ENCODE results near the gene CEBPZOS.
"Not testable (repeated sequence)": the region's sequence is repeated elsewhere in the genome, so short reads cannot be mapped to it uniquely, and the experiment has no call there.

The CEBPZOS gene

GRCh38 chr2:37211939-37212338, 15.6 kb downstream of the CEBPZOS start:
- POLR2A ChIA-PET (ENCODE audit: low non-redundant PET) = no interaction called here
- CTCF ChIA-PET = interaction anchor here (0.6 kb wide), 2 partner anchors 60 to 679 kb away, joined by 4 read pairs; no protein-coding TSS in a partner anchor
- TF ChIP-seq, protein P1, sequence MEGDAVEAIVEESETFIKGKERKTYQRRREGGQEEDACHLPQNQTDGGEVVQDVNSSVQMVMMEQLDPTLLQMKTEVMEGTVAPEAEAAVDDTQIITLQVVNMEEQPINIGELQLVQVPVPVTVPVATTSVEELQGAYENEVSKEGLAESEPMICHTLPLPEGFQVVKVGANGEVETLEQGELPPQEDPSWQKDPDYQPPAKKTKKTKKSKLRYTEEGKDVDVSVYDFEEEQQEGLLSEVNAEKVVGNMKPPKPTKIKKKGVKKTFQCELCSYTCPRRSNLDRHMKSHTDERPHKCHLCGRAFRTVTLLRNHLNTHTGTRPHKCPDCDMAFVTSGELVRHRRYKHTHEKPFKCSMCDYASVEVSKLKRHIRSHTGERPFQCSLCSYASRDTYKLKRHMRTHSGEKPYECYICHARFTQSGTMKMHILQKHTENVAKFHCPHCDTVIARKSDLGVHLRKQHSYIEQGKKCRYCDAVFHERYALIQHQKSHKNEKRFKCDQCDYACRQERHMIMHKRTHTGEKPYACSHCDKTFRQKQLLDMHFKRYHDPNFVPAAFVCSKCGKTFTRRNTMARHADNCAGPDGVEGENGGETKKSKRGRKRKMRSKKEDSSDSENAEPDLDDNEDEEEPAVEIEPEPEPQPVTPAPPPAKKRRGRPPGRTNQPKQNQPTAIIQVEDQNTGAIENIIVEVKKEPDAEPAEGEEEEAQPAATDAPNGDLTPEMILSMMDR (conservative IDR thresholded peaks at IDR 0.05; ENCODE audit: low read depth) = no peak
- no peak for DNase-seq (ENCODE audit: low spot score)
- H3K27ac ChIP-seq = no peak overlapping the region

DNA sequence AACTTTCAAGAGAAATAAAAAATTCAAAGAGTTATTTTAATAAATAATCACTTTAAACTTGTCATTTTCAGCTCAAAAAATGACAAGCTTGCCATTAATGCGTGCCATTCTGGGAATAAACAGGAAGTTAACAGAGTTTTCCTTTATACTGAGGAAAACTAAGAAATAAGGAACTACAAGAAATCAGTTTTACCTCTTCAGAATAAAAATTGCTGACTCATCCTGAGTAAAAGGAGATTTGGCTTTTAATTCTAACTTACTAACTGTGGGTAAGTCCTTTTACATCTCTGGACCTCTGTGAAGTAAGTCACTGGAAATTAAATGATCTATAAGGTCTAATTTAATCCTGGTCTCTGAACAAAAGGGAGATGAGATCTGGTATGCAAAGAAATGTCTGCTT, 19.0 kb downstream of the CEBPZOS start:
- no peak overlapping the region for H3K27ac ChIP-seq
- TF ChIP-seq, protein P1 (conservative IDR thresholded peaks at IDR 0.05; ENCODE audit: low read depth) = no peak
- ChIA-PET POLR2A (ENCODE audit: low non-redundant PET) (no interaction called here), CTCF (no interaction called here)
- DNase-seq (ENCODE audit: low spot score) = no peak

GRCh38 chr2:37219046-37219445, 22.8 kb downstream of the CEBPZOS start:
- peak; percentile 41 for DNase-seq (ENCODE audit: low spot score)
- no peak overlapping the region for H3K27ac ChIP-seq
- TF ChIP-seq, protein P1 (conservative IDR thresholded peaks at IDR 0.05; ENCODE audit: low read depth) = no peak
- POLR2A ChIA-PET (ENCODE audit: low non-redundant PET) = interaction anchor here (0.7 kb wide), 1 partner anchor 1932 kb away, joined by 4 read pairs; no protein-coding TSS in a partner anchor
- CTCF ChIA-PET = interaction anchor here (0.7 kb wide), 1 partner anchor 19 kb away, joined by 3 read pairs; no protein-coding TSS in a partner anchor

DNA sequence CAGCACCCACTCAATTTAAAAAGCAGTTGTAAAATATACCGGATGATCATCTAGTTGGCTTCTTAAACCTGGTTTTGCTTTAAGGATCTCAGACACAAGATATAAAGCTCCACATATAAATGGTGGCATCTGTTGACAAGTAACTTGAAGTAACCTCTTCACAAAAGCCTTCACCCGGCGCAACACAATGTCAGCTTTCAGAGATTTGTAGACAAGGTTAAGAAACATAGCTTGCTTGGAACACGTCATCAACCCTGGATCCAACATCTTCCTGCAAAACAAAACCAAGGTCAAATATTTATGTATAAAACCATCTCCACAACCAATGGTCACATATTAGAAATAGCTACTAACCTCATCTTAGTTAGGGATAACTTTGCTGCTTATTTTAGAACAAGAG, 26.8 kb downstream of the CEBPZOS start:
- H3K27ac ChIP-seq = no peak overlapping the region
- TF ChIP-seq, protein P1 (conservative IDR thresholded peaks at IDR 0.05; ENCODE audit: low read depth) = no peak
- ChIA-PET POLR2A (ENCODE audit: low non-redundant PET) (no interaction called here), CTCF (no interaction called here)
- DNase-seq (ENCODE audit: low spot score) = no peak

GRCh38 chr2:37224063-37224462, 27.8 kb downstream of the CEBPZOS start:
- ChIA-PET CTCF (no interaction called here), POLR2A (ENCODE audit: low non-redundant PET) (no interaction called here)
- TF ChIP-seq, protein P1 (conservative IDR thresholded peaks at IDR 0.05; ENCODE audit: low read depth) = no peak
- no peak for DNase-seq (ENCODE audit: low spot score)
- H3K27ac ChIP-seq = no peak overlapping the region

- CTCF ChIA-PET; H3K27ac ChIP-seq; POLR2A ChIA-PET (ENCODE audit: low non-redundant PET); DNase-seq (ENCODE audit: low spot score): not testable (repeated sequence)
These were observed 28.8 kb downstream of the CEBPZOS start for GRCh38 chr2:37225129-37225528.

GRCh38 chr2:37226863-37227262, 30.6 kb downstream of the CEBPZOS start:
- ChIA-PET POLR2A (ENCODE audit: low non-redundant PET) (no interaction called here), CTCF (no interaction called here)
- TF ChIP-seq, protein P1 (conservative IDR thresholded peaks at IDR 0.05; ENCODE audit: low read depth) = no peak
- no peak for DNase-seq (ENCODE audit: low spot score)
- no peak overlapping the region for H3K27ac ChIP-seq

Data from RWPE1 (cell line).